Measurements from ENCODE around the gene FAM193B. TPM values are rescaled to one million over a fixed set of nuclear protein-coding genes. Genes with fewer than 3 reads are reported as not detected.

Gene FAM193B
- total and polyA plus RNA-seq, 2 of the 13 experiments (the other 11 are each of a cell fraction or from before 2014, with no cell fraction given), result 21.2 to 40.9 TPM

DNA sequence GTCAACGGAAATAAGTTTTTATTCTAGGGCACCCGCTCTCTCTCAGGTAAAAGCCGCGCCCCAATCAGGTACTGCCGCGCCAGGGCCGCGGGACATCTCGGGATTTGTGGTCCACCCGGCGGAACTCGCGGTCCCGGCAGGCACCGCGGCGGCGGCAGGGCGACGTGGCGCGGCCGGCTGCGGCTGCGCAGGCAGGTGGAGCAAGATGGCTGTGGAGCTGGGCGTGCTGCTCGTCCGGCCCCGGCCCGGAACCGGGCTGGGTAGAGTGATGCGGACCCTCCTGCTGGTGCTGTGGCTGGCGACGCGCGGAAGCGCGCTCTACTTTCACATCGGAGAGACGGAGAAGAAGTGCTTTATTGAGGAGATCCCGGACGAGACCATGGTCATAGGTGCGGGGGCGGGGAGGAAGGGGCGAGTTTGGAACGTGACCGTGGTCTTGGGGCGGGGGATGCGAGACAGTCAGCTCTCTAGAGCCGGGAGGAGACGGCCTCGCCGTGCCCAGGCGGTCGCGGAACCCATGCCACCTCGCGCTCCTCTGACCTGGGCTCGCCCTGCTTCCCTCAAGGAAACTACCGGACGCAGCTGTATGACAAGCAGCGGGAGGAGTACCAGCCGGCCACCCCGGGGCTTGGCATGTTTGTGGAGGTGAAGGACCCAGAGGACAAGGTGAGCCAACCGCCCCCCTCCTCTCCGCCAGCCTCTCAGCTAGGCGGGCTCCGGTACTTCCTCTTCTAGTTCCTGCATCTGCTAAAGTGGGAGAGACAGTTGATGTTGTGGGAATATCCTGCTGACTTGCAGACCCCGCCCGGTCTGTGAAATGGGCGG is 37.9 kb upstream of the FAM193B start, which contains the start of gene TMED9 (continued):
- TF ChIP-seq FOXA3 (CRISPR knock-in tag; IDR thresholded peaks at IDR 0.05), result peak; percentile 61
- TF ChIP-seq ZNF441 (CRISPR knock-in tag; IDR thresholded peaks at IDR 0.05; ENCODE audit: borderline replicate concordance), result peak; percentile 29; the same call in 1 of the 2 replicates
- TF ChIP-seq, protein P1, sequence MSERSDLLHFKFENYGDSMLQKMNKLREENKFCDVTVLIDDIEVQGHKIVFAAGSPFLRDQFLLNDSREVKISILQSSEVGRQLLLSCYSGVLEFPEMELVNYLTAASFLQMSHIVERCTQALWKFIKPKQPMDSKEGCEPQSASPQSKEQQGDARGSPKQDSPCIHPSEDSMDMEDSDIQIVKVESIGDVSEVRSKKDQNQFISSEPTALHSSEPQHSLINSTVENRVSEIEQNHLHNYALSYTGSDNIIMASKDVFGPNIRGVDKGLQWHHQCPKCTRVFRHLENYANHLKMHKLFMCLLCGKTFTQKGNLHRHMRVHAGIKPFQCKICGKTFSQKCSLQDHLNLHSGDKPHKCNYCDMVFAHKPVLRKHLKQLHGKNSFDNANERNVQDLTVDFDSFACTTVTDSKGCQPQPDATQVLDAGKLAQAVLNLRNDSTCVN (CRISPR knock-in tag; IDR thresholded peaks at IDR 0.05; ENCODE audit: borderline replicate concordance), result peak; percentile 16; the same call in 1 of the 2 replicates
- TF ChIP-seq ZIK1 (CRISPR knock-in tag; IDR thresholded peaks at IDR 0.05; ENCODE audit: borderline replicate concordance, low read depth), result peak; percentile 53; the same call in 1 of the 2 replicates
- TF ChIP-seq, protein P2, sequence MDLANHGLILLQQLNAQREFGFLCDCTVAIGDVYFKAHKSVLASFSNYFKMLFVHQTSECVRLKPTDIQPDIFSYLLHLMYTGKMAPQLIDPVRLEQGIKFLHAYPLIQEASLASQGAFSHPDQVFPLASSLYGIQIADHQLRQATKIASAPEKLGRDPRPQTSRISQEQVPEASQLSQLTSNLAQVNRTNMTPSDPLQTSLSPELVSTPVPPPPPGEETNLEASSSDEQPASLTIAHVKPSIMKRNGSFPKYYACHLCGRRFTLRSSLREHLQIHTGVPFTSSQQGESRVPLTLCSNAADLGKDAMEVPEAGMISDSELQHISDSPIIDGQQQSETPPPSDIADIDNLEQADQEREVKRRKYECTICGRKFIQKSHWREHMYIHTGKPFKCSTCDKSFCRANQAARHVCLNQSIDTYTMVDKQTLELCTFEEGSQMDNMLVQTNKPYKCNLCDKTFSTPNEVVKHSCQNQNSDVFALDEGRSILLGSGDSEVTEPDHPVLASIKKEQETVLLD (CRISPR knock-in tag; IDR thresholded peaks at IDR 0.05; ENCODE audit: low read depth), result peak; percentile 65; the same call in 1 of the 2 replicates
- TF ChIP-seq ZNF616 (CRISPR knock-in tag; IDR thresholded peaks at IDR 0.05; ENCODE audit: low read depth), result 0 out of 2 replicates have a peak, but pooled peaks have one; percentile 50
- peak; percentile 86; the same call in 1 of the 2 replicates for TF ChIP-seq DMAP1 (CRISPR knock-in tag; IDR thresholded peaks at IDR 0.05)
- peak; percentile 65 for TF ChIP-seq SUZ12 (IDR thresholded peaks at IDR 0.05; ENCODE audit: low read depth, low read length)
- TF ChIP-seq AGO1 (IDR thresholded peaks at IDR 0.05; ENCODE audit: low read depth, low read length, poor library complexity, severe bottlenecking), result no peak
- peak; percentile 89 for TF ChIP-seq GABPB1 (CRISPR knock-in tag; IDR thresholded peaks at IDR 0.05)
- TF ChIP-seq TSC22D2 (CRISPR knock-in tag; IDR thresholded peaks at IDR 0.05; ENCODE audit: borderline replicate concordance), result 0 out of 2 replicates have a peak, but pooled peaks have one; percentile 46
- TF ChIP-seq ZNF720 (CRISPR knock-in tag; IDR thresholded peaks at IDR 0.05), result no peak
- peak; percentile 74 for TF ChIP-seq ZNF501 (CRISPR knock-in tag; IDR thresholded peaks at IDR 0.05)
- peak; percentile 76; the same call in 1 of the 2 replicates for TF ChIP-seq ZNF274 (CRISPR knock-in tag; IDR thresholded peaks at IDR 0.05)
- TF ChIP-seq PRMT3 (CRISPR knock-in tag; IDR thresholded peaks at IDR 0.05; ENCODE audit: borderline replicate concordance, low read depth), result peak; percentile 62; the same call in 1 of the 2 replicates
- TF ChIP-seq NBN (conservative IDR thresholded peaks at IDR 0.05), result no peak
- TF ChIP-seq HOXA7 (CRISPR knock-in tag; IDR thresholded peaks at IDR 0.05), result no peak
- no peak for TF ChIP-seq RNF2 (conservative IDR thresholded peaks at IDR 0.05; ENCODE audit: low read depth)
- peak; percentile 78; the same call in 1 of the 2 replicates for TF ChIP-seq SNAPC2 (CRISPR knock-in tag; IDR thresholded peaks at IDR 0.05)
- TF ChIP-seq MTF1 (CRISPR knock-in tag; IDR thresholded peaks at IDR 0.05), result no peak
- TF ChIP-seq ZSCAN25 (CRISPR knock-in tag; IDR thresholded peaks at IDR 0.05), result 0 out of 2 replicates have a peak, but pooled peaks have one; percentile 41
- TF ChIP-seq TEAD3 (CRISPR knock-in tag; optimal IDR thresholded peaks at IDR 0.05; ENCODE audit: borderline replicate concordance), result peak; percentile 7
- TF ChIP-seq ZNF232 (CRISPR knock-in tag; IDR thresholded peaks at IDR 0.05; ENCODE audit: borderline replicate concordance), result peak; percentile 70; the same call in 1 of the 2 replicates
- TF ChIP-seq, protein P3, sequence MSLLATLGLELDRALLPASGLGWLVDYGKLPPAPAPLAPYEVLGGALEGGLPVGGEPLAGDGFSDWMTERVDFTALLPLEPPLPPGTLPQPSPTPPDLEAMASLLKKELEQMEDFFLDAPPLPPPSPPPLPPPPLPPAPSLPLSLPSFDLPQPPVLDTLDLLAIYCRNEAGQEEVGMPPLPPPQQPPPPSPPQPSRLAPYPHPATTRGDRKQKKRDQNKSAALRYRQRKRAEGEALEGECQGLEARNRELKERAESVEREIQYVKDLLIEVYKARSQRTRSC (CRISPR knock-in tag; IDR thresholded peaks at IDR 0.05; ENCODE audit: low read depth), result no peak
- TF ChIP-seq, protein P4, sequence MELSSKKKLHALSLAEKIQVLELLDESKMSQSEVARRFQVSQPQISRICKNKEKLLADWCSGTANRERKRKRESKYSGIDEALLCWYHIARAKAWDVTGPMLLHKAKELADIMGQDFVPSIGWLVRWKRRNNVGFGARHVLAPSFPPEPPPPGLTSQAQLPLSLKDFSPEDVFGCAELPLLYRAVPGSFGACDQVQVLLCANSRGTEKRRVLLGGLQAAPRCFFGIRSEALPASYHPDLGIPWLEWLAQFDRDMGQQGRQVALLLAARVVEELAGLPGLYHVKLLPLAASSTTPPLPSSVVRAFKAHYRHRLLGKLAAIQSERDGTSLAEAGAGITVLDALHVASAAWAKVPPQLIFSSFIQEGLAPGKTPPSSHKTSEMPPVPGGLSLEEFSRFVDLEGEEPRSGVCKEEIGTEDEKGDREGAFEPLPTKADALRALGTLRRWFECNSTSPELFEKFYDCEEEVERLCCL (CRISPR knock-in tag; IDR thresholded peaks at IDR 0.05; ENCODE audit: borderline replicate concordance), result no peak
- TF ChIP-seq RCOR2 (CRISPR knock-in tag; IDR thresholded peaks at IDR 0.05), result no peak
